Lower leg skin (tissue), 3 donors: ENCODE data around the gene GALNT18.

Source experiments
- POLR2A ChIP-seq, 2 donors: fragments of 450-650 bp; IDR thresholded peaks; one replicate each; pipeline ENCODE4 v1.6.1; 2016 to 2017; ENCODE audit warnings: antibody characterized with exemption in 2 of 2, mild to moderate bottlenecking in 1 of 2, moderate library complexity in 1 of 2
- TF ChIP-seq, protein P1 (sequence below), 3 donors: fragments of 450-650 bp; IDR thresholded peaks; one replicate each; pipeline ENCODE4 v1.5.1; 2016; ENCODE audit warnings: antibody characterized with exemption in 3 of 3, mild to moderate bottlenecking in 3 of 3, moderate library complexity in 2 of 3

DNA sequence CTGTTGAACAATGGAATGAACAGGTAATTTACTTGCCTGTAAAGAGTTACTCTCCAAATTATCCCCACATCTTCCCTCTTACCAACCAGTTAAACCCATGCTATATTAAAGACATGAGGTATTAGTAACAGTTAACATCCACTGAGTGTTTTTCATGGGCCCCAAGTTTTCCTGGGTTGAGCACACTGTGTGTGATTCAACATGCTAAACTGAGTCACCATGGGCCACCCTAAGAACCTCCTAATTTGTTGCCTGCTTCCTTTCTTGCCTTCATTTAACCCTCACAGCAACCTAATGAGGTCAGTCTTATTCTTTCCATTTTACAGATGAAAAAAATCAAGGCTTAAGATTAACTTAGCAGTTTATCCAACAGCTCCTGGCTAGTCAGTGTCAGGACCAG lies 51.0 kb downstream of the GALNT18 start:
- TF ChIP-seq, protein P1, sequence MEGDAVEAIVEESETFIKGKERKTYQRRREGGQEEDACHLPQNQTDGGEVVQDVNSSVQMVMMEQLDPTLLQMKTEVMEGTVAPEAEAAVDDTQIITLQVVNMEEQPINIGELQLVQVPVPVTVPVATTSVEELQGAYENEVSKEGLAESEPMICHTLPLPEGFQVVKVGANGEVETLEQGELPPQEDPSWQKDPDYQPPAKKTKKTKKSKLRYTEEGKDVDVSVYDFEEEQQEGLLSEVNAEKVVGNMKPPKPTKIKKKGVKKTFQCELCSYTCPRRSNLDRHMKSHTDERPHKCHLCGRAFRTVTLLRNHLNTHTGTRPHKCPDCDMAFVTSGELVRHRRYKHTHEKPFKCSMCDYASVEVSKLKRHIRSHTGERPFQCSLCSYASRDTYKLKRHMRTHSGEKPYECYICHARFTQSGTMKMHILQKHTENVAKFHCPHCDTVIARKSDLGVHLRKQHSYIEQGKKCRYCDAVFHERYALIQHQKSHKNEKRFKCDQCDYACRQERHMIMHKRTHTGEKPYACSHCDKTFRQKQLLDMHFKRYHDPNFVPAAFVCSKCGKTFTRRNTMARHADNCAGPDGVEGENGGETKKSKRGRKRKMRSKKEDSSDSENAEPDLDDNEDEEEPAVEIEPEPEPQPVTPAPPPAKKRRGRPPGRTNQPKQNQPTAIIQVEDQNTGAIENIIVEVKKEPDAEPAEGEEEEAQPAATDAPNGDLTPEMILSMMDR (IDR thresholded peaks at IDR 0.05): no peak
- no peak for TF ChIP-seq POLR2A (IDR thresholded peaks at IDR 0.05)
